Fibroblast of lung (primary cell): Measurements from ENCODE around the gene SERBP1. TPM values are rescaled to one million over a fixed set of nuclear protein-coding genes. Genes with fewer than 3 reads are reported as not detected.
A peak's percentile ranks its signal among the peaks of the same experiment; 100 is the strongest.

ENCODE experiments used
- DNase-seq, 2 donors: peaks; one replicate each; pipeline versions ENCODE4 v3.0.0 to v3.0.0-alpha.2; 2010; ENCODE audit warnings: low read depth in 2 of 2
- H2AFZ ChIP-seq: 2 replicates; pipeline ENCODE4 v1.5.1; 2012; ENCODE audit warnings: low read length, control low read depth, inconsistent platforms
- H3K27ac ChIP-seq: 2 replicates; pipeline ENCODE4 v1.5.1; 2011; ENCODE audit warnings: low read length, control low read depth; ENCODE audit not compliant: insufficient read depth
- H3K27me3 ChIP-seq: 2 replicates; pipeline ENCODE4 v1.5.1; 2011; ENCODE audit warnings: mild to moderate bottlenecking, low read length; ENCODE audit not compliant: control insufficient read depth, insufficient read depth
- H3K36me3 ChIP-seq: 2 replicates; pipeline ENCODE4 v1.5.1; 2011; ENCODE audit warnings: low read length; ENCODE audit not compliant: control insufficient read depth, insufficient read depth
- H3K4me1 ChIP-seq: 2 replicates; pipeline ENCODE4 v1.5.1; 2011; ENCODE audit warnings: low read length; ENCODE audit not compliant: control insufficient read depth, insufficient read depth; ENCODE audit errors: extremely low read depth
- H3K4me2 ChIP-seq: 2 replicates; pipeline ENCODE4 v1.5.1; 2011; ENCODE audit warnings: low read length, control low read depth; ENCODE audit not compliant: insufficient read depth; ENCODE audit errors: extremely low read depth
- H3K4me3 ChIP-seq, 4 experiments: fragments of 200-600 bp in 1 of 4; sonication (generic) in 1 of 4; replicated peaks in 1 of 4; 2 replicates each; pipeline ENCODE4 v1.5.1; 2011 to 2016; ENCODE audit warnings: low read length in 4 of 4, low read depth in 3 of 4, mild to moderate bottlenecking in 3 of 4, control low read depth in 2 of 4, inconsistent platforms in 1 of 4, mixed read lengths in 1 of 4; ENCODE audit not compliant: insufficient read depth in 1 of 4; ENCODE audit errors: control extremely low read depth in 1 of 4
- H3K79me2 ChIP-seq: 2 replicates; pipeline ENCODE4 v1.5.1; 2012; ENCODE audit warnings: mild to moderate bottlenecking, low read length, inconsistent platforms; ENCODE audit not compliant: control insufficient read depth, insufficient read depth
- H3K9ac ChIP-seq: 2 replicates; pipeline ENCODE4 v1.5.1; 2011; ENCODE audit warnings: mild to moderate bottlenecking, low read length, control low read depth; ENCODE audit not compliant: insufficient read depth
- H3K9me3 ChIP-seq: 2 replicates; pipeline ENCODE4 v1.5.1; 2012; ENCODE audit warnings: low read depth, low read length; ENCODE audit not compliant: control insufficient read depth, insufficient read depth
- H4K20me1 ChIP-seq: 2 replicates; pipeline ENCODE4 v1.5.1; 2011; ENCODE audit warnings: low read length; ENCODE audit not compliant: control insufficient read depth, insufficient read depth; ENCODE audit errors: extremely low read depth
- EZH2 ChIP-seq: IDR thresholded peaks from 2 replicates; pipeline ENCODE4 v1.5.1; 2012; ENCODE audit warnings: low read length, control low read depth, mild to moderate bottlenecking; ENCODE audit errors: missing control alignments
- polyA plus RNA-seq, 2 donors: library from polyadenylated mRNA; depleted of rRNA in 1 of 2; stranded (reverse) in 1 of 2; unstranded in 1 of 2; fragments of >200 nt; gene quantifications; 2 replicates each; pipeline ENCODE4 v1.2.1, GENCODE V29; 2011 to 2012; ENCODE audit warnings: missing spikeins in 1 of 2
- total RNA-seq: library from RNA; depleted of rRNA; stranded (reverse); fragments of >200 nt; gene quantifications from 2 replicates; pipeline ENCODE4 v1.2.1, GENCODE V29; 2014
- TF ChIP-seq, protein P1 (sequence below), 2 donors: IDR thresholded peaks in 1 of 2; conservative IDR thresholded peaks in 1 of 2; 1 replicate in 1 of 2; 2 replicates in 1 of 2; pipeline ENCODE4 v1.5.1; 2011 to 2012; ENCODE audit warnings: low read length in 2 of 2, control low read depth in 1 of 2, inconsistent platforms in 1 of 2, low read depth in 1 of 2, mild to moderate bottlenecking in 1 of 2

The SERBP1 gene
- total and polyA plus RNA-seq, 2 donors (not counting 1 experiment from before 2014, with no cell fraction given) = 128 to 273 TPM

DNA sequence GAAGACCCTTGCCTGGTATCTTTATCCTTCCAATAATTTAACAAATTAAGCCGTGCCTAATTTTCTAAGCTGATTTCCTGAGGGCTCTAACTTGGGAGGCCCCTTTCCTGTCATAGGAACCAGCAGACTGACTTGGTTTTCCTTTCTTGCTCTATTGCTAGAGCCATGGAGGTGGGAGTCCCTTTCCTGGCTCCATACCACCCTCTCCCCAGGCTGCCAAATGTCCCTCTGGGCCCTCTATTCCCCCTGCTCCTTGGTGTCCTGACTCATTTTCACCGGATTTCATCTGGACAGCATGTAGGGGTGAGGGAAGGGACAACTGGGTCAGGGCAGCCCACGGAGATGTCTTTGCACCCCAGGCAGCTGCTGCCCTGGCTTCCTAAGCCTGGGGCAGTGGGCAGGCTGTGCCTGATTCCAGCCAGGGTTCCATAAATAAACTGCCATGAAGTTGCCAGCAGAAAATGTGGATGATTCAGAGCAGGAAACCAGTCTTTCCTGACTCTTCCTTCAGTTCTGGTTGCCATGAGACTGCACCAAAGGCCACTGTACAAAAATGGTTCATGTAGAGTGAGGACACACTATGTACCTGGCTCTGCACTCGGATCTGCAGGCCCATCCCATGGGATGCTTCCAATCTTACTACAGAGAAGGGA, 38.0 kb upstream of the SERBP1 start:
- Histone ChIP-seq H3K4me1 (no peaks in the 10 kb centered on the region), H3K27ac (no peak overlapping the region), H3K79me2 (no peaks in the 10 kb centered on the region), H3K4me3 (no peak overlapping the region), H3K9ac (no peak overlapping the region), H3K36me3 (no peaks in the 10 kb centered on the region), H3K9me3 (no peaks in the 10 kb centered on the region), H4K20me1 (no peaks in the 10 kb centered on the region), H3K4me2 (no peak overlapping the region), H3K27me3 (no peaks in the 10 kb centered on the region), H2AFZ (no peak overlapping the region)
- no peak for TF ChIP-seq EZH2
- TF ChIP-seq, protein P1, sequence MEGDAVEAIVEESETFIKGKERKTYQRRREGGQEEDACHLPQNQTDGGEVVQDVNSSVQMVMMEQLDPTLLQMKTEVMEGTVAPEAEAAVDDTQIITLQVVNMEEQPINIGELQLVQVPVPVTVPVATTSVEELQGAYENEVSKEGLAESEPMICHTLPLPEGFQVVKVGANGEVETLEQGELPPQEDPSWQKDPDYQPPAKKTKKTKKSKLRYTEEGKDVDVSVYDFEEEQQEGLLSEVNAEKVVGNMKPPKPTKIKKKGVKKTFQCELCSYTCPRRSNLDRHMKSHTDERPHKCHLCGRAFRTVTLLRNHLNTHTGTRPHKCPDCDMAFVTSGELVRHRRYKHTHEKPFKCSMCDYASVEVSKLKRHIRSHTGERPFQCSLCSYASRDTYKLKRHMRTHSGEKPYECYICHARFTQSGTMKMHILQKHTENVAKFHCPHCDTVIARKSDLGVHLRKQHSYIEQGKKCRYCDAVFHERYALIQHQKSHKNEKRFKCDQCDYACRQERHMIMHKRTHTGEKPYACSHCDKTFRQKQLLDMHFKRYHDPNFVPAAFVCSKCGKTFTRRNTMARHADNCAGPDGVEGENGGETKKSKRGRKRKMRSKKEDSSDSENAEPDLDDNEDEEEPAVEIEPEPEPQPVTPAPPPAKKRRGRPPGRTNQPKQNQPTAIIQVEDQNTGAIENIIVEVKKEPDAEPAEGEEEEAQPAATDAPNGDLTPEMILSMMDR (conservative IDR thresholded peaks at IDR 0.05 in 1 of 2, IDR thresholded peaks at IDR 0.05 in 1 of 2; ENCODE audit: low read depth in 1 of 2, low read length in 2 of 2) = no peak
- peak in 1 of 2 donors; percentile 8 for DNase-seq

DNA sequence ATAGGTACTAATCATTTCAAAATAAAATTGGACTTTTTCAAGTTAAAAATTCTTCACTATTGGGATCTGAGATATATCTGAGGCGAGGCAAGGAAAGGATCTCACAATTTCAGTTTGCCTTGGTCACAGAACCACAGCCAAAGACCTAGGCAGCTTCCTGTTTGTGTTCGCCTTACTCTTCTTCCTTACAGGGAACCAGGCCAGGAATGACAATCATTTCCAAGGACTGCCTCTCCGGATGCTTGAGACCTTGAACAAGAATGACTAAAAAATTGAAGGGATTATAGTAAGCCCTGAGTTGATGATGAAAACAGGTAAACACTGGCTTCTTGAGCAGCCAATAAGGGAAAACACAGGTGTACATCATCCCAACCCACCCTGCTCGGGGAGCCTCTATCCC, 35.2 kb upstream of the SERBP1 start:
- Histone ChIP-seq H3K4me1 (no peaks in the 10 kb centered on the region), H3K27me3 (peaks cover 2% of the 10 kb centered on the region), H3K79me2 (no peaks in the 10 kb centered on the region), H4K20me1 (no peaks in the 10 kb centered on the region), H3K4me3 (no peak overlapping the region), H3K9ac (no peak overlapping the region), H2AFZ (no peak overlapping the region), H3K36me3 (no peaks in the 10 kb centered on the region), H3K27ac (no peak overlapping the region), H3K4me2 (no peak overlapping the region), H3K9me3 (no peaks in the 10 kb centered on the region)
- TF ChIP-seq EZH2 = no peak
- TF ChIP-seq, protein P1 (conservative IDR thresholded peaks at IDR 0.05 in 1 of 2, IDR thresholded peaks at IDR 0.05 in 1 of 2; ENCODE audit: low read depth in 1 of 2, low read length in 2 of 2) = no peak
- DNase-seq = no peak

DNA sequence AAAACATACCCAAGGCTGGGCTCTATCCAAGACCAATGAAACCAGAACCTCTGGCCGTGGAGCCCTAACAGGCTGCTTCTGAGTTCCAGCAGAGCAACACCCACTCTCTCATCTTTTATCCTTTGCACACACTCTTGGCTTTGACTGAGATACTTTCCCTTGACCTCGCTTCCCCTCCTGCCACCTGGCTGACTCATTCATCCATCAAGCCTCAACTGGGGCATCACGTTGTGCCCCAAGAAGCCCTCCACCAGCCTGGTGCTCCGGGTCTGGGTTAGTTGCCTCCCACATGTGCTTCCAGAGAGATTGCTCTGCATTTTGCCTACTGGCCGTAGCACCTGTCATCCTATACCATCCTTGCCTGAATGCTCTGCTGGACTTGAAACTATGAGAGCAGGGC, 34.5 kb upstream of the SERBP1 start:
- no peaks in the 10 kb centered on the region for H3K9me3 ChIP-seq
- H3K79me2 ChIP-seq = no peaks in the 10 kb centered on the region
- no peaks in the 10 kb centered on the region for H3K4me1 ChIP-seq
- no peak for DNase-seq
- no peak overlapping the region for H3K9ac ChIP-seq
- no peak overlapping the region for H2AFZ ChIP-seq
- no peak for TF ChIP-seq EZH2
- TF ChIP-seq, protein P1 (conservative IDR thresholded peaks at IDR 0.05 in 1 of 2, IDR thresholded peaks at IDR 0.05 in 1 of 2; ENCODE audit: low read depth in 1 of 2, low read length in 2 of 2) = no peak
- H3K4me3 ChIP-seq = no peak overlapping the region
- peaks cover 2% of the 10 kb centered on the region for H3K27me3 ChIP-seq
- no peak overlapping the region for H3K4me2 ChIP-seq
- no peak overlapping the region for H3K27ac ChIP-seq
- H3K36me3 ChIP-seq = no peaks in the 10 kb centered on the region
- no peaks in the 10 kb centered on the region for H4K20me1 ChIP-seq
